ENCODE measurements around the gene CHMP4B.

CHMP4B gene

GRCh38 chr20:33810885-33811775 lies at the start of gene CHMP4B:
Gene CHMP4B (plus strand): TSS chr20:33811348. CDS start chr20:33811469, 121 bp downstream.
- H3K4me3 ChIP-seq (ENCODE audit: low read length): peak within 1 kb of the TSS; percentile 85
- DNase-seq (ENCODE audit: low read depth): peak; percentile 92
- no peak for TF ChIP-seq CTCF (conservative IDR thresholded peaks at IDR 0.05; ENCODE audit: low read depth, low read length)

DNA sequence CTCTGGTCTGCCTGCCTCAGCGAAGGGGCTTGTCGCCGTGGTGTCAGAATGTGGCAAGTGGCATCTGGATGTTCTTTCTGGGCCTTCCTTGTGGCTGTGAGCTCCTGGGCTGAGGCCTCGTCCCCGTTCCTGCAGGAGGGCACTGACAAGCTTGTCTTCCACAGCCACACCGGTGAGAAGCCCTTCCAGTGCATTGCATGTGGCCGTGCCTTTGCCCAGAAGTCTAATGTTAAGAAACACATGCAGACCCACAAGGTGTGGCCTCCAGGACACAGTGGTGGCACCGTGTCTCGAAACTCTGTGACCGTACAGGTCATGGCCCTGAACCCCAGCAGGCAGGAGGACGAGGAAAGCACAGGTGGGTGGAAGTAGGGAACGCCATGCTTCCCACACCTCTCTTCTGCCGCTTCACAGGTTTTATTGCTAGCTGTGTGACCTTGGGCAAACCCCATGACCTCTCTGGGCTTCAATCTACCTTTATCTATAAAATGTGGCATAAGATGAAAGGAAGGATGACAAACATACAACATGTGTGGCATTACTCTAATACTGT lies 49.4 kb upstream of the CHMP4B start:
- no peak for DNase-seq (ENCODE audit: low read depth)
- no peak for TF ChIP-seq CTCF (conservative IDR thresholded peaks at IDR 0.05; ENCODE audit: low read depth, low read length)
- no peak overlapping the region for H3K4me3 ChIP-seq (ENCODE audit: low read length)

- TF ChIP-seq CTCF (conservative IDR thresholded peaks at IDR 0.05; ENCODE audit: low read depth, low read length): no peak
- H3K4me3 ChIP-seq (ENCODE audit: low read length): no peak overlapping the region
- no peak for DNase-seq (ENCODE audit: low read depth)
These were observed 46.0 kb upstream of the CHMP4B start for GRCh38 chr20:33765099-33765498.

- H3K4me3 ChIP-seq (ENCODE audit: low read length): no peak overlapping the region
- DNase-seq (ENCODE audit: low read depth): no peak
- TF ChIP-seq CTCF (conservative IDR thresholded peaks at IDR 0.05; ENCODE audit: low read depth, low read length): no peak
These were observed 45.6 kb upstream of the CHMP4B start for GRCh38 chr20:33765592-33765991.

DNA sequence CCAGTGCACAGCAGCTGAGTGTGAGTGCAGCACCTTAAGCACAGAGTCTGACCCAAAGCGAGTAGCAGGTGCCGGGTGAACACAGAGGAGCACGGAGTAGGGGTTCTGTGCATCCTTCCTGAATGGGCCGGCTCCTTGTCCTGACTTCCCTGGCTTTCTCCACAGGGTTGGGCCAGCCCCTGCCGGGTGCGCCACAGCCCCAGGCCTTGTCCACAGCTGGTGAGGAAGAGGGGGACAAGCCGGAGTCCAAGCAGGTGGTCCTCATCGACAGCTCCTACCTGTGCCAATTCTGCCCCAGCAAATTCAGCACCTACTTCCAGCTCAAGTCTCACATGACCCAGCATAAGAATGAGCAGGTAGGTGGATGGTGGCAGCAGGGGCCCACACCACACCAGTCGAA lies 44.5 kb upstream of the CHMP4B start:
- H3K4me3 ChIP-seq (ENCODE audit: low read length): no peak overlapping the region

GRCh38 chr20:33767777-33768138 lies 43.4 kb upstream of the CHMP4B start:
- TF ChIP-seq CTCF (conservative IDR thresholded peaks at IDR 0.05; ENCODE audit: low read depth, low read length): no peak
- no peak overlapping the region for H3K4me3 ChIP-seq (ENCODE audit: low read length)
- no peak for DNase-seq (ENCODE audit: low read depth)

More for the DNA sequence above, 44.5 kb upstream of the CHMP4B start:
- DNase-seq (ENCODE audit: low read depth): no peak
- TF ChIP-seq CTCF (conservative IDR thresholded peaks at IDR 0.05; ENCODE audit: low read depth, low read length): no peak

DNA sequence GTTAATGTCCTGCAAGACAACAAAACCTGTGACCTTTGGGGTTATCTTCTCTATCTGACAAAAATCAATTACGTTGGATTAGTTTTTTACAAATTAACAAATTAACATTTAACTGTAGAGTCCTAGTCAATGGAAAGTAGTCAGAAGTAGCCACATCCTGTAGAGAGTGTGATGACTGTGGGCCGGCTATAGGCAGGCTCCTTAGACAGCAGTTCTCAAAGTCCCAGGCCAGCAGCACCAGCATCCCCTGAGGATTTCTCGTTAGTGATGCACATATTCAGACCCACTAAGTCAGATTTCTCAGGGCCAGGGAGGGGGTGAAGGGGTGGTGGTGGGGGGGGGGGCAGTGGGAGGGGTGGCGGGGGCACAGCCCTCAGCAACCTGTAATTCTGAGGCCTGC lies 42.1 kb upstream of the CHMP4B start:
- no peak for TF ChIP-seq CTCF (conservative IDR thresholded peaks at IDR 0.05; ENCODE audit: low read depth, low read length)
- H3K4me3 ChIP-seq (ENCODE audit: low read length): no peak overlapping the region
- no peak for DNase-seq (ENCODE audit: low read depth)

All from retinal pigment epithelial cell (primary cell).